HG03097 (cell line): ENCODE results near the gene MMP15.
A peak's percentile ranks its signal among the peaks of the same experiment; 100 is the strongest.
"Not testable (repeated sequence)": the region's sequence is repeated elsewhere in the genome, so short reads cannot be mapped to it uniquely, and the experiment has no call there.

Experiments
- ATAC-seq: cut with Tn5 transposase; IDR thresholded peaks from one replicate; pipeline ENCODE4 v1.9.1; 2021; ENCODE audit not compliant: unreplicated experiment, low FRiP score

The MMP15 gene

DNA sequence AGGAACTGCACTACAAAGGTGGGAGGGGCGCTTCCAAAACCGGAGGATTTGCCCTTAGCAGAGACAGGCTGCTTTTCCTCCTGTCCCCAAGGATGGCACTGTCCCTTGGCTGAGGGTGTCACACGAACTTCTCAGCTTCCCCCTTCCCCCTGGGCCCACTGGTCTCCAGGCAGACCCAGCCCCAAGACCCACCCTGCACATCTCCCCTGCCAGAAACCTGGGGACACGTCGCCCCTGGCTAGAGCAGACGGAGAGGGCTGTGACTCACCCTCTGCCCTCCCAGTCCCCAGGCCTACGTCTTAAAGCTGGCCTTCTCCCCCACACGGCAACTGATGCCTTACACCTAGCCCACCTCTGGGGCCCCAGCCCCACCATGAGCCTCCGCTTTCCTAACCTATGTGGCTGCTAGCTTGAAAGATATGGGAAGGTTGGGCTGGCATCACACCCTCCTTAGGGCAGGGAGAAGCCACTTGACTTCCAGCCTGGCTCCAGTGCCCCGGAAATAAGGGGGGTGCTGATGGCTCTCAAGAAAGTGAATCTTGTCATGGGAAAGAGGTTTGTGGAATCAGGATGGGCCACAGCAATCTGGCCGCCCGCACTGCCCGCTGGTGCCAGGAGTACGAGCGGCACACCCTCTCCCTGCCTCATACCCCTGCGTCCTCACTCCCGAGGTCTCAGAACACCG lies 29.7 kb upstream of the MMP15 start:
- ATAC-seq = no peak

DNA sequence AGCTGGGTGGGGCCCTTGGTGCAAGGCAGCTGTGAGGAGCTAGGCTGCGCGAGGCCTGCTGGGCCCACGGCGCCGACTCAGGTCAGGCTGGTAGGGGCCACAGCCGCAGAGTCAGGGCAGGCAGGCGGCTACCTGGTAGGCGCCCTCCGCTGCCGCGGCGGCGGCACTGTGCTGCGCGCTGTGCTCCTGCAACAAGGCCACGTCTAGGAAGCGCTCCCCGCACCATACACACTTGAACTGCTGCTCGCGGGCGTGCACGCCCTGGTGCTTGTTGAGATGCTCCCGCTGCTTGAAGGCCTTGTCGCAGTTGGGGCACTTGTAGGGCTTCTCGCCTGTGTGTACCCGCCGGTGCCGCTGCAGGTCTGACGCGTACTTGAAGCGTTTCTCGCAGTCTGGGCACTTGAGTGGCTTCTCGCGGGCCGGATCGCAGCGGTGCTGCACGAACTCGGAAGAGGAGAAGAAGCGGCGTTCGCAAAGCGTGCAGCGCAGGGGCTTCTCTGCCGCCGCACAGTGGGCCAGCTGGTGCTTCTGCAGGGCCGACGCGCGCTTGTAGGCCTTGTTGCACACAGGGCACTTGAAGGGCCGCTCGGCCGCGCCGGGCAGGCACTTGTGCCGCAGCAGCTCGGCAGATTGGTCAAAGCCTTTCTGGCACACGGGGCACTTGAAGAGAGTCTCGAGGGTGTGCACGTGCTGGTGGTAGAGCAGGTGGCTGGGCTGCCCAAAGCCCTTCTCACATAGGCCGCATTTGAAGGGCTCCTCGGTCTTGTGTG lies 29.0 kb upstream of the MMP15 start:
- ATAC-seq = no peak

DNA sequence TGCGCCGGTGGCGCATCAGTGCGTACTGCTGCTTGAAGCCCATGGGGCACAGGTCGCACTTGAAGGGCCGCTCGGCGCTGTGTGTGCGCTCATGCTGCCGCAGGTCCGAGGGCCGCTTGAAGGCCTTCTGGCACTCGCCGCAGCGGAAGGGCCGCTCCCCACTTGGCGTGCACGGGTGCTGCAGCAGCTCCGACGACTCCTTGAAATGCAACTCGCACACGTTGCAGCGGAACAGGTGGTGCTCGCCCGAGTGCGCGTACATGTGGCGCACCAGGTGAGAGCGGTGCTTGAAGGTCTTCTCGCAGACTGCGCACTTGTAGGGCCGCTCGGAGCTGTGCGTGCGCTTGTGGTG lies 28.4 kb upstream of the MMP15 start:
- ATAC-seq = no peak

DNA sequence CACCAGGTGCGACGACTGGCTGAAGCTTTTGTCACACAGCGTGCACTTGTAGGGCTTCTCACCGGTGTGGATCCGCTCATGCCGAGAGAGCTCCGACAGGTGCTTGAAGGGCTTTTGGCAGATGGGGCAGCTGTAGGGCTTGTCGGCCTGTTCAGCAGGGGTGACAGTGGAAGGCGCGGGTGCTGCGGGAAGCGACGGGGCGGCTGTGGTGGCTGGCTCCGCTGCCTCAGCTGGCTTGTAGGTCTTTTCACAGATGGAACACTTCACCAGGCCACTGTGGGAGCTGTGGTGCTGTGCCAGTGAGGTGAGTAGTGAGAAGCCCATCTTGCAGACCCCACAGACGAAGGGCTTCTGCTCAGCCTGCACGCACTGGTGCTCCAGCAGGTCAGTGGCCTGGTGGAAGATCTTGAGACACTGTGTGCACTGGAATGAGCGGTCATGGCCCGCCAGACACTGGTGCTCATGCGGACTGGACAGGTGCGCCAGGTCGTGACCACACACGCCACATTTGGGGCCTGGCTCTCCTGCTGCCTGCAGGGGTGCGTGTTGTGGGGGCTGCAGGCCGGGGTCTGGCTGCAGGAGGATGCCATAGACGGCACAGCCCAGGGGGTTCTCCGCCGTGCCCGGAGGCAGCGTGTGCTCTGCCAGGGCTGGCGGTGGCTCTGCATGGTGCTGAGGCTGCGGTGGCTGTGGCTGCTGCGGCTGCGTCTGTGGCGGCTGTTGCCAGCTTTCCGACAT lies 27.9 kb upstream of the MMP15 start:
- ATAC-seq = no peak

DNA sequence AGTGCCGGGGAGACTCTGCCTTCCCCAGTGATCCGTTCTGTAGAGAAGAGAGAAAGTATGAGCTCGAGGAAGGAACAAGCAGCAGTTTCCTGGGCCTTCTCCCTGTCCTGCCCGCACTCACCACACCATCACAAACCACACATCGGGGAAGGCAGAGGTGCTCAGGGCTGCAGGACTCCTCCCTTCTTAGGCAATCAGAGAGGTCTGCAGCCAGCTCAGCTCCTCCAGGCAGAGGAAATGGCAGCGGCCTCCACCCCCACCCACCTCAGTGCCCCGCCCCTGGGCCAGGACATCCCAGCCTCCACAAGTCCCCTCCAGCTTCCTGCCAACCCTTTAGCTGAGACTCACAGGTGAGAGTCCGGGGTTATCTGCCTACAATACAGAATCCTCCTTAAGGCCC lies 27.1 kb upstream of the MMP15 start:
- no peak for ATAC-seq

DNA sequence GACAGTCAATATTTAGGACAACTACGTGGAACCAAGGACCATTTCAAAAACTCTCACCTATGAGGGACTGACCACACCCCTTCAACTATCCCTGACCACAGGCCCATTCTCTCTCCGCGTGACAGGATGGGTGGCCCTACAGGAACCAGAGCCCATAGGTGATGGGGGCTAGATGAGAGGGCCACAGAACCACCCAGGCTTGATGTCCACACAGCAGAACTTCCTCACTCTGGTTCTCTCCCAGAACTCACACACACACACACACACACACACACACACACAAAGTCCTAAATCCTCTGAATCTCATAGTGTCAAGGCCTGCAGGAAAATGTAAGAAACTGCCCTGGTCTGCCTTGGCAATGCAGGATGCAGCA lies 26.6 kb upstream of the MMP15 start:
- no peak for ATAC-seq

DNA sequence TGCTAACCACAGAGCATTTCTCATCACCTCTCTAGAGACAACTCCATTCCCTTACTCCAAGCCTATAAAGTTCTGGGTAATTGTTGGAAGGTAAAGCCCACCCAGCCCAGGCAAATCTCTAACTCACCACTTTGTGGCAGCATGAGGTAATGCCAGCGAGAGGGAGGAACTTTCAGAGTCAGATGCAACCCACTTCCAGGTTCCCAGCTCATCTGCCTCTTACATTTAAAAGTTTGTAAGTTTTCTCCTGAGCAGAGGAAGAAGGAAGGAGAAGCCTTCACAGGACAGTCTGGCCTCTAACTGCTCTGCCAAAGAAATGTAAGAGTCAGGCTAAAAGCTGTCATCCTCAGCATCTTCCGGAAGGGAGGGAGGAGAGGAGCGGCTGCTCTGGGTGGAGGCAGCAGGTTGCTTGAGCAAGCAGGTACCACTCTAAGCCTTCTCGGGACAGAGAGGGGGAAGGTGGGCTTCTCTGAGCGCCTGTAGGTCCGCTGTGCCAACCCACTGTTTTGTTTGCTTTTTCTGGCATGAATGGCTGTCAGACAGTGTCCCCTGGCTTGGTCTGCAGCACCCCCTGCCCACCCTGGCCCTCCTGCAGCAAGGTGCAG lies 26.1 kb upstream of the MMP15 start:
- ATAC-seq = no peak

DNA sequence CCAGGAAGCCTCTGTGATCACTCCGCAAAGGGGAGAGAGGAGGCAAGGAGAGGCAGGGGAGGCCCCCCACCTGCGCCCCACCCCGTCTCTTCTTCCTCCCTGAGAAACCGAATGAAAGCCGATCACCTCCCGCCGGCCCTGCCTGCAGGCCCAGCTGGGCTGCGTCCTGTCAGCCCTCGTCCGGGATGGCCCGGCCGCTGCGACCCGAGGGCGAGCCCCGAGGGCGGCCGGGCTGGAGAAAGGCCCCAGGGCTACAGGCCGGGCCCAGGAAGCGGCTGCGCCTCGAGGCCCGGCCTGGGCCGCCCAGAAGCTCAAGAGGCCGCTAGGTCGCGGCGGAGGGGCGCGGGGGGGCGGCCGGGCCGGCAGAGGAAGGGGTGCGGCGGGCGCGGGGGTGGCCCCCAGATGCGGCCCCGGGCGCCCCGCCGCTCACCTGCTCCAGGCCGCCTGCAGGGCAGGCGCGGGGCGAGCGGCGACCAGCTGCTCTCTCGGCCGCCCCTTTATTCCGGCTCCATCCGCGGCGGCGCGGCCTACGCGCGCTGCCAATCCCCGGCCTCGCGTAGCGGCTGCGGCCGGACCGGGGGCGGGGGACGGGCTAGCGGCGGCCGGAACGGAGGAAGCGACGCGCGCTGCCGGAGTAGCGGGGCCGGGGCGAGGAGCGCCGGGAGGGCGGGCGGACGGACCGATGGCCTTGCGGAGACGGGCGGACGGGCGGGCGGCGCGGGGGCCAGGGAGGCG lies 25.4 kb upstream of the MMP15 start, which contains the start of gene ZNF319:
ZNF319 (minus strand) TSS at position 702 of the 735 bp plus-strand sequence. CDS start 2,407 bp downstream, outside the sequence.
- peak; percentile 18 for ATAC-seq

DNA sequence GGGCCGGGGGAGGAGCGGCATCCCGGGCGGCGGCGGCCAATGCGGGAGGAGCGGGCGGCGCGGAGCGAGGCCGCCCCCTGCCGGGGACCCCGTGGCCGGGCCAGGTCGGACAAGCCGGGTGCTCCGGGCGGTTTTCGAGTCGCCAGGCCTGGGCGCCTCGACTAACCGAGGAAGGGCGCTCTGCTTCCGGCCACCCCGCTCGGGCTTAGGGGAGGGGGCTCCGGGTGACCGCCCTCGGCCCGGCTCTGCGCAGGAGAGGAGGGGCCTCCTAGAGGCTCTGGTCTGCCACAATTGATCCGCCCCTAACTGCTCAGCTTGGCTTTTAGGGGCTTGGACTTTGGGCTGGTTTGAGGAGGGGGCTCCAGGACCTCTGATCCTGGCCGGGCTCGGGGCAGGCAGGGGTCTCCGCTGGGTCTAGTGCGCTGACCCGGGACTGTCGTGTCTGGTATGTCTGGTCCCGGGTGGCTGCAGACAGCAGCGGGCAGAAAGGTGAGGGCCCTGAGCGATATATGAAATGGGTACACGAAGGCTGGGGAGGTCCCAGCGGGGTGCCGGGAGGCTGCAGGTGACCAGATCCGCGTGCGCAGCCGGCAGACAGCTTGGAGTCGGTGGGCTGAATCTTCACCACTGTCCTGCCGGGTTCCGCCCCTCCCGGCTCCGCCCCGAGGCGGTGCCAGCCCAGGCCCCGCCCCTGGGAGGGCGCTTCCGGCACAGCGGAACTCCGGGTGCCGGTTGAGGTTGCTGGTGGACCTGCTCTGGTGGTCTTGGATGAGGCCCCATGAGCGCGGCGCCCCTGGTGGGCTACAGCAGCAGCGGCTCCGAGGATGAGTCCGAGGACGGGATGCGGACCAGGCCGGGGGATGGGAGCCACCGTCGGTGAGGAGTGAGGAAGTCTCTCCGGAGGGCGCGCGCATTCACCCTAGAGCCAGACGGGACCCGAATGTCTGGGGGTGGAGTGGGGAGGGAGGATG lies 24.6 kb upstream of the MMP15 start, which contains the start of gene USB1:
USB1 (plus strand) TSS at position 702 of the 971 bp plus-strand sequence; CDS start at position 779, 77 bp downstream.
- peak; percentile 69 for ATAC-seq

DNA sequence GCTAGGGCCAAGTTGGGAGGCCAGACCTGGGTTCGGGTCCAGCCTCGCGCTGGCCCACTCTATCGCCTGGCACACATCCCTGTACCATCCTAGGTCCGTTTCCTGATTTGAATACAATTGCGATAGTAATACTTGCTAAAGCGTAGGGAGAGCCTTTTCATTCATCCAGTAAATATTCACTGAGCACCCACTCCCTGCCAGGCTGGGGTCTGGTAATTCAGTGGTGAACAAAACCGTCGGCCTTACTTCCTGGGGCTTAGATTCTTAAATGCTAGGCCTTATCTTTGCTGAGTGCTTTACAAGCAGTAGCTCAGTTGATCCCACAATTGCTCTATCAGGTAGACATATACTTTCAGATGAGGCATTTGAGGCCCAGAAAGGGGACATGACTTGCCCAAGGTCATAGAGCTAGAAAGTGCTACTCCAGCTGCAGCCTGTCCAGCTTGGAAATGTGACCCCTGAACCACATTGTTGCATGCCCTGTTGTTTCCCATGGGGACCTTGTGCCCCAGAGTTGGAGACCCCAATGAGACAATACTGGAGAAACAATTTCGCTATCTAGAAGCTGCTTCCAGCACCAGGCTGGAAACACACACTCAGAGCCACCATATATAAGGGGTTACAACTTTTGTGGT lies 23.7 kb upstream of the MMP15 start:
- ATAC-seq = no peak

DNA sequence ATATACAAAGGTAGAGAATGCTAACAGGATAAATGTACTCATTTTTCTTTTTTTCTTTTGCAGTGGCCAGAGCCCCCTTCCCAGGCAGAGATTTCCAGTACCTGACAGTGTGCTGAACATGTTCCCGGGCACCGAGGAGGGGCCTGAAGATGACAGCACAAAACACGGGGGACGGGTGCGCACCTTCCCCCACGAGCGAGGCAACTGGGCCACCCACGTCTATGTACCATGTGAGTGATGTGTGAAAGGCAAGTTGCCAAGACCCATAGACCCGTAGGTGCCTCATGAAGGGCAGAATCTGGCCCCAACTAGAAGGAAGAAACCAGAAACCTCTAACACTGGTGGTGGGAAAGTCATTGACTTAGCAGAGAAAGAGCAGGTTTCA lies 23.1 kb upstream of the MMP15 start:
- no peak for ATAC-seq

DNA sequence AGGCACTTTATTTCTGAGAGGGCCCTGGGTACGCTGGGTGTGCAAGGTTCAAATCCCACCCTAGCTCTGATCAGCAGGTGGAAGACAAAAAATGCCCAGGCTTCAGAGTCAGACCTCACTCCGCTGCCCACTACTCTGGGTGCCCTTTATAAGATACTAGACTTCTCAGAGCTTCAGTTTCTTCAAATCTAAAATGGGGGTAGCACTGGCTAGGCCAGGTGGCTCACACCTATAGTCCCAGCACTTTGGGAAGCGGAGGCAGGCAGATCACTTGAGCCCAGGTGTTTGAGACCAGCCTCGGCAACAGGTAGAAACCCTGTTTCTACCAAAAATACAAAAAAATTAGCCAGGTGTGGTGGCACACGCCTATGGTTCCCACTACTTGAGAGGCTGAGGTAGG lies 22.6 kb upstream of the MMP15 start:
- ATAC-seq = no peak

DNA sequence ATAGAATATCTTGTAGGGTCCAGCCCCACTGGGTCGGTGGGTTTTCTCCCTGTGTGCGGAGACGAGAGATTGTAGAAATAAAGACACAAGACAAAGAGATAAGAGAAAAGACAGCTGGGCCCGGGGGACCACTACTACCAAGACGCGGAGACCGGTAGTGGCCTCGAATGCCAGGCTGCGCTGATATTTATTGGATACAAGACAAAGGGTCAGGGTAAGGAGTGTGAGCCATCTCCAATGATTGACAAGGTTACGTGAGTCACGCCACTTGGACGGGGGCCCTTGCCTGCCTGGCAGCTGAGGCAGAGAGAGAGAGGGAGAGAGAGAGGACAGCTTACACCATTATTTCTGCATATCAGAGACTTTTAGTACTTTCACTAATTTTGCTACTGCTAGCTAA lies 20.8 kb upstream of the MMP15 start:
- ATAC-seq = not testable (repeated sequence)

DNA sequence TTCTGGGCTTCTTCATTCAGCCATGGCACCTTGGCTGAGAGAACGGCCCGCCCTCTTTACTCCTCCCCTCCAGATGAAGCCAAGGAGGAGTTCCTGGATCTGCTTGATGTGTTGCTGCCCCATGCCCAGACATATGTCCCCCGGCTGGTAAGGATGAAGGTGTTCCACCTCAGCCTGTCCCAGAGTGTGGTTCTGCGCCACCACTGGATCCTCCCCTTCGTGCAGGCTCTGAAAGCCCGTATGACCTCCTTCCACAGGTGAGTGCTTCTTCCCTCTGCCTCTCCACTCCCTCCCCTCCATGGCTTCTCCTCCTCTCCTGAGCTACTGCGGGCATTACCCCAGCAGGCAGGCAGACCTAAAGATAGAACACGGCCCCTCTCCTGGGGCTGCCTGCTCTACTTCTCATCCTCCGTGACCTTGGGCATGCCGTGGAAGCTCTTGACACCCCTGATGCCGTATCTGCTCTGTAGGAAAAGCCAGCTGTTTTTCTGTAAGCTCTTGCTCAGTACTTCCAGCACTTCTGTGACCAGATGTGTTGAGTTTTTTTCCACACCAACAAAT lies 15.6 kb upstream of the MMP15 start:
- no peak for ATAC-seq

DNA sequence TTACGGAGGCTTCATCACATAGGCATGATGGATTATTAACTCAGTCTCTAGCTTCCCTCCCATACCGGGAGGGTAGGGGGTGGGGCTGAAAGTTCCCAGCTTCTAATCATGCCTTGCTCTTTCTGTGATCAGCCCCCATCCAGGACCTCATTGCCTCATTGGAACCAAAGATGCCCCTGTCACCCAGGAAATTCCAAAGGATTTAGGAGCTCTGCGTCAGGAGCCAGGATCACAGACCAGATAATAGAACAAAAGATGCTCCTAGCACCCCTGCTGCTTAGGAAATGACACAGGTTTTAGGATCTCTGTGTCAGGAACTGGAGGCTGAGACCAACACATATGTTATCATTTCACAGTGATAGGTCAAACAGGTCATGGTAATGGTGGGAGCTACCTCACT lies 14.7 kb upstream of the MMP15 start:
- no peak for ATAC-seq

DNA sequence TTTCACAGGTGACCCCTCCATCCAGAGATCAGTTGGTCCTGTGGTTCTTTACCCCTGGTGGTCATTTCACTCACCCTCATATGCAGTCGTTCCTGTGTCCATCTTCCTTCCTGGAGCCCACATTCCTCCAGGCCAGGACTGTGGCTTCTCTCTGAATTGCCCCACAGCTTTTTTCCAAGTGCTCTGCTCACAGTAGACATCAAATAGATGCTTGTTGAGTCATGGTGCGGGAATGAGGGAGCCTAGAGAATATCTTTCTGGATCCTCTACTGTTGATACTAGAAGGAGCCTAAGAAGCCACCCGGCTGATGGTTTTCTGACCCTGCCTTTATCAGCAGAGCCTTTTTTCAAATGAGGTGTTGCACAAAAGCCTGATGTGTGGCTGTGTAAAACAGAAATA lies 13.9 kb upstream of the MMP15 start:
- no peak for ATAC-seq

DNA sequence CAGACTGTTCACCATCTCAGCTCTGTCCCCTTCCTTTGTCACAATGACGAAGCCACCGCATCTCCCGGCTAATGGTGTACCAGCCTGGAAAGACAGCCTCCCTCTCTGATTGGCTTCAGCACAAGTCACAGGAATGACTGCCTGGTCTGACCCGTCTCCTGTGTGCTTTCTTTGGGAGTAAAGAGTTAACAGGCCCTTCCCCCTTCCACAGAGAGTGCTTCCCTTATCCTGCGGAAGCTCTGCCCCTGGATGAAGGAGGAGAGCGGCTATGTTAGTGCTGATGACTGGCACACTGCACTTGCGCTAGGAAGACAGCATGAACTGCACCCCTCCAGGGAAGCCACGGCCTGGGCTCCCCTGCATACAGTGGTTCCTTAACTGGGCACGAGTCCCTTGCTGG lies 13.1 kb upstream of the MMP15 start:
- no peak for ATAC-seq

DNA sequence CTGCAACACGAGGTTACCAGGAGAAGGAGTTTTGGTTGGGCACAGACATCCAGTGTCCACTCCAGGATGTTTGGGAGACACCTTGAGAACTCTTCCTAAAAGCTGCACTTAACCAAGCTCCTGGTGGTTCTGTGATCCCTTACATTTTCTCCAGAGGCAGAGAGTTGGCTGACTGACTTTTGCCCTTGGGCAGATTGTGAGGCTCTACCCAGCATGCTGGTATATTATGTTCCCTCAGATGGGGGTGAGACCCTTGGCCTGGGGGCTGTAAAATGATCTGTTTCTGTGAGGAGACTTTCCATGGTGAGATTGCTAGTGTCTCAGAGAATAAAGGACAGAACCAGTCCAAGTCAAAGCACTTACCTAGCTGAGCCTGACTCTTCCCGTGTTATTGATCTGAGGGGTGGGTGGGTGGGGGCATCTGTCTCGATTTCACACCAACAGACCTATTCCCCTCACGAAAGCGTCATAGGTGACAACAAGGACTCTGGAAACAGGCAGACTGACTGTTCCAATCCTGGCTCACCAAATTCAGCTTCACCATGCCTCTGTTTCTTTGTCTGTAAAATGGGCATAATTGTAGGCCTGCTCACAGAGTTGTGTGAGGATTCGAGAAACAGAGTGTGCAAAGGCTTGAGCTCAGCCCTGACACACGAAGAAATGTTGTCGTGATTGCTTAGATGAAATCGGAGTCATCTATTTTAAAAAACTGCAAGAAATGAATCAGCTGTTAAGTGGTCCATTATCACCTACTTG lies 12.2 kb upstream of the MMP15 start:
- no peak for ATAC-seq
